Uterus (tissue), 4 donors: ENCODE results near the gene WDR81. TPM values are rescaled to one million over a fixed set of nuclear protein-coding genes. Genes with fewer than 3 reads are reported as not detected.
"Not testable (repeated sequence)": the region's sequence is repeated elsewhere in the genome, so short reads cannot be mapped to it uniquely, and the experiment has no call there.

Experiments used
- DNase-seq, 2 donors: peaks; one replicate each; pipeline ENCODE4 v3.0.0-alpha.2; 2019 to 2020
- H3K27ac ChIP-seq, 2 donors: fragments of 200-600 bp; sonication (generic); 1 replicate in 1 of 2; 2 replicates in 1 of 2; pipeline ENCODE4 v1.5.1; 2016 to 2018
- H3K27me3 ChIP-seq, 2 donors: fragments of 200-600 bp; sonication (generic); one replicate each; pipeline ENCODE4 v1.5.1; 2018 to 2019; ENCODE audit warnings: control low read depth in 1 of 2
- H3K36me3 ChIP-seq, 2 donors: fragments of 200-600 bp; sonication (generic); one replicate each; pipeline ENCODE4 v1.5.1; 2019; ENCODE audit warnings: control low read depth in 1 of 2
- H3K4me1 ChIP-seq, 2 donors: fragments of 200-600 bp; sonication (generic); one replicate each; pipeline ENCODE4 v1.5.1; 2018 to 2019; ENCODE audit warnings: control low read depth in 1 of 2
- H3K4me3 ChIP-seq, 2 donors: fragments of 200-600 bp; sonication (generic); 1 replicate in 1 of 2; 2 replicates in 1 of 2; pipeline ENCODE4 v1.5.1; 2018 to 2019; ENCODE audit warnings: mild to moderate bottlenecking in 1 of 2
- H3K9me3 ChIP-seq, 2 donors: fragments of 200-600 bp; sonication (generic); one replicate each; pipeline ENCODE4 v1.5.1; 2019; ENCODE audit warnings: control low read depth in 1 of 2
- CTCF ChIP-seq, 4 experiments: fragments of 200-600 bp in 2 of 4; fragments of 450-650 bp in 2 of 4; sonication (generic) in 2 of 4; IDR thresholded peaks; one replicate each; pipeline ENCODE4 v1.5.1; 2016 to 2019; ENCODE audit warnings: antibody characterized with exemption in 4 of 4, mild to moderate bottlenecking in 2 of 4, moderate library complexity in 1 of 4
- POLR2A ChIP-seq, 2 donors: fragments of 450-650 bp; IDR thresholded peaks; one replicate each; pipeline ENCODE4 v1.6.1; 2016; ENCODE audit warnings: antibody characterized with exemption in 2 of 2, mild to moderate bottlenecking in 1 of 2, moderate library complexity in 1 of 2
- intact Hi-C: fragments of 100-400 bp; cut with DNase I; formaldehyde crosslinking; loops from one replicate; pipeline ENCODE4 v1.15.1; 2023; ENCODE audit warnings: low total_unique reads
- total RNA-seq, 4 donors: library from RNA; depleted of rRNA in 3 of 4; stranded (reverse); fragments of >200 nt in 3 of 4; gene quantifications; one replicate each; pipeline versions ENCODE4 v1.1.0 to v1.2.4, GENCODE V29; 2014 to 2023
- donor health status: DM: yes; HTN: yes; CAD: no.

The WDR81 gene
- total RNA-seq, 4 donors from 2014 or later: 23.6 to 40.7 (median 29.9) TPM

GRCh38 chr17:1690544-1691221 is 33.8 kb upstream of the WDR81 start:
- no peak for DNase-seq
- intact Hi-C loops: no loop called here
- TF ChIP-seq CTCF (IDR thresholded peaks at IDR 0.05) (no peak), POLR2A (IDR thresholded peaks at IDR 0.05) (no peak)
- H3K4me3 ChIP-seq: no peak overlapping the region
- H3K36me3 ChIP-seq: no peaks in the 10 kb centered on the region
- H3K4me1 ChIP-seq: no peaks in the 10 kb centered on the region
- H3K9me3 ChIP-seq: no peaks in the 10 kb centered on the region
- H3K27me3 ChIP-seq: no peaks in the 10 kb centered on the region
- no peak overlapping the region for H3K27ac ChIP-seq

- Histone ChIP-seq H3K4me3 (no peak overlapping the region), H3K27me3 (no peaks in the 10 kb centered on the region), H3K27ac (no peak overlapping the region), H3K9me3 (no peaks in the 10 kb centered on the region), H3K4me1 (no peaks in the 10 kb centered on the region), H3K36me3 (no peaks in the 10 kb centered on the region)
- intact Hi-C loops: no loop called here
- TF ChIP-seq CTCF (IDR thresholded peaks at IDR 0.05) (no peak), POLR2A (IDR thresholded peaks at IDR 0.05) (no peak)
- DNase-seq: no peak
Measured at GRCh38 chr17:1693339-1693738, 31.2 kb upstream of the WDR81 start.

- intact Hi-C loops: no loop called here
- Histone ChIP-seq H3K9me3 (no peaks in the 10 kb centered on the region), H3K36me3 (no peaks in the 10 kb centered on the region), H3K4me1 (no peaks in the 10 kb centered on the region), H3K4me3 (no peak overlapping the region), H3K27me3 (no peaks in the 10 kb centered on the region), H3K27ac (no peak overlapping the region)
- DNase-seq: no peak
- no peak for TF ChIP-seq CTCF (IDR thresholded peaks at IDR 0.05)
- TF ChIP-seq POLR2A (IDR thresholded peaks at IDR 0.05): no peak
Measured at GRCh38 chr17:1695365-1695764, 29.1 kb upstream of the WDR81 start.

GRCh38 chr17:1697681-1698080 is 26.8 kb upstream of the WDR81 start:
- TF ChIP-seq POLR2A (IDR thresholded peaks at IDR 0.05) (no peak), CTCF (IDR thresholded peaks at IDR 0.05) (no peak)
- Histone ChIP-seq H3K27ac (no peak overlapping the region), H3K36me3 (no peaks in the 10 kb centered on the region), H3K27me3 (no peaks in the 10 kb centered on the region), H3K4me3 (no peak overlapping the region), H3K9me3 (no peaks in the 10 kb centered on the region), H3K4me1 (no peaks in the 10 kb centered on the region)
- intact Hi-C loops: no loop called here
- no peak for DNase-seq

GRCh38 chr17:1699891-1700290 is 24.6 kb upstream of the WDR81 start:
- H3K9me3 ChIP-seq, H3K4me3 ChIP-seq, H3K4me1 ChIP-seq, intact Hi-C loops, H3K27ac ChIP-seq, H3K36me3 ChIP-seq, H3K27me3 ChIP-seq, DNase-seq: not testable (repeated sequence)

- intact Hi-C loops: no loop called here
Measured at GRCh38 chr17:1703063-1703462, 21.4 kb upstream of the WDR81 start.

More at GRCh38 chr17:1703063-1703462, 21.4 kb upstream of the WDR81 start:
- no peak overlapping the region for H3K27ac ChIP-seq
- TF ChIP-seq CTCF (IDR thresholded peaks at IDR 0.05): no peak
- no peak for TF ChIP-seq POLR2A (IDR thresholded peaks at IDR 0.05)
- DNase-seq: no peak
- H3K27me3 ChIP-seq: no peaks in the 10 kb centered on the region
- H3K9me3 ChIP-seq: no peaks in the 10 kb centered on the region
- H3K4me1 ChIP-seq: no peaks in the 10 kb centered on the region
- H3K36me3 ChIP-seq: no peaks in the 10 kb centered on the region
- H3K4me3 ChIP-seq: no peak overlapping the region
